Fibroblast of skin of right biceps (primary cell): ENCODE data around the gene PMS1.
A peak's percentile ranks its signal among the peaks of the same experiment; 100 is the strongest.
"Not testable (repeated sequence)": the region's sequence is repeated elsewhere in the genome, so short reads cannot be mapped to it uniquely, and the experiment has no call there.

Experiments
- DNase-seq: peaks from one replicate; pipeline ENCODE4 v3.0.0-alpha.2; 2013

Gene PMS1

DNA sequence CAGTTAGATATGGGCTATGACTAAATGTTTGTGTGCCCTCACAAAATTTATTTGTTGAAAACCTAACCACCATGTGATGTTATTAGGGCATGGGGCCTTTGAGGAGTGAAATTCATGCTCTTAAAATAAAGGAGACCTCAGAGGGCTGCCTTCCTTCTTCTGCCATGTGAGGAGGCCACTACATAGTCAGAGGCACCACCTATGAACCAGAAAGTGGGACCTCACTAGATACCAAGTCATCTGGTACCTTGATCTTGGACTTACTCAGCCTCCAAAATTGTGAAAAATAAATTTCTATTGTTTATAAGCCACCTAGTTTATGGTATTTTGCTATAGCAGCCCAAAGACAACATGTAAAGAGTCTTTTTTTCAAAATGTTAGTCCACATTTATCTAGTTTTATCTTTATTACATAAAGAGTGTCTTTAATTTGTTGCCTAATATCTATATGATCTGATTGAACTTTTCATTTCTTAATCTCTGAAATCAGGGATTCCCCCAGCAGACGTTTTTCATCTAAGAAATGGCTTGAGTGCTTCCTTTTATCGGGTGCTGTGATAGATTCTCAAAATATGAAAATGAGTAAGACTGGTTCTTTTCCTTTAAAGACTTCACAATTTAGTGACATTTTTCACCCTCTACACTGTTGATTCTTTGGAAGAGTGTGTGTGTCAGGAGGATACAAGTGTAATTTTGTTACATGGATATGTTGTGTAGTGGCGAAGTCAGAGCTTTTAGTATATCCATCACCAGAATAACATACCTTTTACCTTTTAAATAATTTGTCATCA is 34.2 kb downstream of the PMS1 start:
- no peak for DNase-seq

DNA sequence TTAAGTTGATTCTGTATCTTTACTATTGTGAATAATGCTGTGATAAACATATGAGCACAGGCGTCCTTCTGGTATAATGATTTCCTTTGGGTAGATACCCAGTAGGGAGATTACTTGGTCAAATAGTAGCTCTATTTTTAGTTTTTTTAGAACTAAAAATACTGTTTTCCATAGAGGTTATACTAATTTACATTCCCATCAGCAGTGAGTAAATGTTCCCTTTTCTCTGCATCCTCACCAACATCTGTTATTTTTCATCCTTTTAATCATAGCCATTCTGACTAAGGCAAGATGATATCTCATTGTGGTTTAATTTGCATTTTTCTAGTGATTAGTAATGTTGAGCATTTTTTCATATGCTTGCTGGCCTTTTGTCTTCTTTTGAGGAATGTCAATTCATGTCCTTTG is 35.1 kb downstream of the PMS1 start:
- DNase-seq: peak; percentile 84

DNA sequence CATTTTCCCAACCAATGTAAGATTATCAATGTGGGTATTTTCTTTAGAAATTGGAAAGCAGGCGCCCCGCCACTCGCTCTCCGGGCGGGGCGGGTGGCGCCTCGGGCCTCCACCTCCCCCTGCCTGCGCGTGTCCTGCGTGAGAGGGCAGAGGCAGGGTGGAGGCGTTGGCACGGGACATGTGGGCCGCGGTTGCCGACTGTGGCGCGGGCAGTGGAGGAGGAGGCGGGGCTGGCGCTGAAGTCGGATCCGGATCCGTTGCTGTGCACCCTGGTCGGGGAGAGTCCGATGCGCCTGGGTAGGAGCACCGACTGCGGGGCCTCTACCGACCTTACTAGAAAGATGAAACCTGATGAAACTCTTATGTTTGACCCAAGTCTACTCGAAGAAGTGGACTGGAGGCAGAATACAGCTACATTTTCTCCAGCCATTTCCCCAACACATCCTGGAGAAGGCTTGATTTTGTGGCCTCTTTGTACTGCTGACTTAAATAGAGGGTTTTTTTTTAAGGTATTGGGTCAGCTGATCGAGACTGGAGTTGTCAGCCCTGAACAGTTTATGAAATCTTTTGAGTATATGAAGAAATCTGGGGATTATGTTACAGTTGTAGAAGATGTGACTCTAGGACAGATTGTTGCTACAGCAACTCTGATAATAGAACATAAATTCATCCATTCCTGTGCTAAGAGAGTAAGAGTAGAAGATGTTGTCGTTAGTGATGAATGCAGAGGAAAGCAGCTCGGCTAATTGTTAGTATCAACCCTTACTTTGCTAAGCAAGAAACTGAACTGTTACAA is 37.9 kb downstream of the PMS1 start:
- peak; percentile 55 for DNase-seq

DNA sequence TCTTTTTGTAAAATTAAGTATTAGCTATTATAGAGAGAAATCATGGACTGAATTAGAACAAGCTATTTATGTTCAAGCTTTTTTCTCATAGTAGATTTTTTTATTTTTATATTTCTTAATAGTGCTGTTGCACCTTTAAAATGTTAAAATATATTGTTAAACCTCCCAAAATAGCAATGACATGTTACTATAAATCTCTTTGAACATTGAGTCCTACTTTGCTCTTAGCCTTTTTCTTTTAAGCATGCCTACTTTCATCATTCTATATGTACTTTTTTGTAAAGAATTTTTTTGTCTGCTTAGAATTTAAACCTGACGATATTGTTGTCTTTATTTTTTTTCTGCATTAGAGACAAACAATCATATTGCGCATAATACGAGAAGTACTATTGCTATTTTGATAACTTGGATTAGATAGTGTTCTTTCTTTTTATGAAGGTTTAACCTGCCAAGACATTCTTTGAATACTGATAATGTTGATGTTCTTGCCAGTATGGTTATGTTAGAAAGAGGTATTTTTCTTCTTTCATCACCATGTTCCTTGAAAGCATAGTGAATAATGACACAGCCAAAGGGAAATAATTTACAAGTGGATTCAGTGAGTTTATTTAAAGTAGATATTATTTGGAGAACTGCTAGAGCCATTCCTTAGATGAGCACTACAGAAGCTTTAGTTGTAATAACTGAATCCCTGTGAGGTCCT is 40.6 kb downstream of the PMS1 start:
- peak; percentile 6 for DNase-seq

DNA sequence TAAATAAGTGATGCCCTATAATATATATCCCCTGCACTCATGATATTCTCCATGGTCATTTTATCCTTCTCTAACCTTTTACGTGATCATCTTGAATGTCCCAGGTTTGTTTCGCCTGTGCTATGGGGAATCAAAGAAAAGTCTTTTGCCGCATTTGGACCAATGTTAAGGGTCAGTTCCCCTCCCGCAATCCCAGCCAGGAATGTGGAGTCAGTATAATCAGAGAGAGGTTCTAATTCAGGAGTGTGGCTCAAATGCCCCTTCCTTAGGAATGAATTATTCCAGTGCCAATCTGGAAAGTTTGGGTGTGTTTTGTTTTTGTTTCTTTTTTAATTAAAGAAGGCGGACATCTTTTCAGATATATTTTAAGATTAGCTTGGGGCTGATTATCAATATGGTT is 41.8 kb downstream of the PMS1 start:
- no peak for DNase-seq

DNA sequence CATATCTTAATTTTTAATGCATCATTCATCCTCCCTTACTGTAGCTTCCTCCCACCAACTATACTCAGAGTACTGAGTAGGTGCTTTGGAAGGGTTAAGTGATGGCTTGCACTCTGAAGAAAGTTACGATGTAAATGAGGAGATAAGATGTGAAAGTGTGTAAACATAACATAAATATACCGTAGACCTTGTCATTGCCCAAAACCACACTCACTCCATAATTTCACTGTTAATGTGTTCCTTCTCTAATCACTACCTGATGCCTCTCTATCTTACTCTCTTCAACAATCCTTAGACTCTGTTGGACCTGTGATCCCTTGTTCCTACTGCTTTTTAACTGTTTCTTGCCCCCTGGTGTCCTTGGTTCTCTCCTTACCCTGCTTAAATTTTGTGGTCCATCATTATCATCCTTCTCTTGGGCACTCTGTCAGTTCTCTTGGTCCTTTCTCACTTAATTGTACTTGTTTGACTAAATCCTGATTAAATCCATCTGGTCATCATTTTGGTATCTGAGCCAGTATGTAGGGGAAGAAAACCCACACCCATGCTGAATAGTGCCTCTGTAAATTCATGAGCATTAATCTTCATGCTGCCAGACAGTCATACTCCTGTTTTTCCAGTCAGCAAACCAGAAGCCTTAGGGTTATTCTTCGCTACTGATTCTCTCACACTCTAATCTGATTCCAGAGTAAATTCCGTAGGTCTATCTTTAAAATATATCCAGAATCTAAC is 45.0 kb downstream of the PMS1 start:
- peak; percentile 79 for DNase-seq

DNA sequence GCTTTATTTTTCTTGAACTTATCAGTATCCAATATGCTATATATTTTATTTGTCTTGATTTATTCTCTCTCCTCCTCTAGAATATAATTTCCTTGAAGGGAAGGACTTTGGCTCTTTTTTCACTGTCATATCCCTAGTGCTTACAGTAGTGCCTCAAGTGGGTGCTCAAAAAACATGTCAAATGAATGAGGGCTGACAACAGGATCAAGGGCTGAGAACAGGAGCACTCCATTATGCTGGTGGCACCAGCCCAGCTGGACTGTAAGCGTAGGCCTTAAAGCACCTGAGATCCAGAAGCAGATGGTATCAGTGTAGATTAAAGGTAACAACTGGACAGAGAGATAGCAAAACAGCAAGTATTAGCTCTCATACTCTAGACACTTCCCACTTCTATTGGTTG is 46.3 kb downstream of the PMS1 start:
- no peak for DNase-seq

DNA sequence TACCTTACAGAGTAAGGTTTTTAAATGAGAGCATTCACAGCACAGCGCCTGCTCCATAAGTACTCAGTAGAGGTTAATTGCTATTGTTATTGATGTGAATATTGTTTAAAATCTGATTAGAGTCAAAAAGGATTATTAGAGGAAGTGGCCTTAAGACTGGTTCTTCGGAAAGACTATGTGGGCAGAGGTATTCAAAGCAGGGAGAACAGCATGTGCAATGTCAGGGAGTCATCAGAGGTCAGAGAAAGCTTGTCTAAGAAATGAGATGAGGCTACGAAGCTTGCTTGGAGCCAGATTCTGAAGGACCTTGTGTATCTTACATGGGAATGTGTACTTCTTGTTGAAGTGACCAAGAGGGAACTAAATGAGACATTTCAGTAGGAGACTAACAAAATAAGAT is 49.8 kb downstream of the PMS1 start:
- DNase-seq: no peak

DNA sequence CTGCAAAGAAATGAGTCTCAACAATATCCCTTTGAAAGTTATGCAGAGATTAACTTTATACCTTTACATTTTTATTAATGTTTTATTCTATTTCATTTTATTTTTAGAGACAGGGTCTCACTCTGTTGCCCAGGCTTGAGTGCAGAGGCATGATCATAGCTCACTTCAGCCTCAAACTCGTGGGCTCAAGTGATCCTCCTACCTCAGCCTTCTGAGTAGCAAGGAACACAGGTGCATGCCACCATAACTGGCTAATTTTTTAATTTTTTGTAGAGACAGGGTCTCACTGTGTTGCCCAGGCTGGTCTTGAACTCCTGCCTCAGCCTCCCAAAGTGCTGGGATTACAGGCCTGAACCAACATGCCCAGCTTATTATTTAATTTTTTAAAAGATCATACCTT is 50.4 kb downstream of the PMS1 start:
- not testable (repeated sequence) for DNase-seq

DNA sequence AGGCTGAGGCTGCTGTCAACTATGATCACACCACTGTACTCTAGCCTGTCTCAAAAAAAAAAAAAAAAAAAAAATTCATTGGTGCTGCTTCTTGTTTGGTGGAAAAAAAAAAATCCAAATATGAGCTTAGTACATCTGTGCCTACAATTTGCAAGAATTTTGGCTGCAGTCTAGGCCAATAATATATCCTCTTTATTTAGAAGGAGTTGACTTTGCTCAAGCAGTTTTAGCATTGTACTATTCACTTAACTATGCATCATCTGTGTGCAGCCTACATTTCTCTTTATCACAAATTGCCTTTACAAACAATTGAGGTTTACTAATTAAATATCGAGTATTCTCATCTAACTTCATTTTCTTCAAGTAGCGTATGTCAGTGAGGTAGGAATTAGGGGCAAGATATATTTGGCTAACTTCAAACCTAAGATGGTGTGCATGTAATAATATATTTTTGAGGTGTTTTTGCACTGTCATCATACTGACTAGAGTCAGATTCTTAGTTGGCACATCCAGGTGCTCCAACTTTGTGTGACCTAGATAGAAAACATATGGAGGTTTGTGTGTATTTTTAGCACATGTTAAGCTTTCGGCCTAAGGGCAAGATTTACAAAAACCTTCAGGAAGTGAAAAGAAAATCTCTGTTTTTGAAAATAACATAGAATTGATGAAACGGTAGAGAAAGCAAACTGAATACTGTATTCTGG is 51.8 kb downstream of the PMS1 start:
- peak; percentile 13 for DNase-seq

DNA sequence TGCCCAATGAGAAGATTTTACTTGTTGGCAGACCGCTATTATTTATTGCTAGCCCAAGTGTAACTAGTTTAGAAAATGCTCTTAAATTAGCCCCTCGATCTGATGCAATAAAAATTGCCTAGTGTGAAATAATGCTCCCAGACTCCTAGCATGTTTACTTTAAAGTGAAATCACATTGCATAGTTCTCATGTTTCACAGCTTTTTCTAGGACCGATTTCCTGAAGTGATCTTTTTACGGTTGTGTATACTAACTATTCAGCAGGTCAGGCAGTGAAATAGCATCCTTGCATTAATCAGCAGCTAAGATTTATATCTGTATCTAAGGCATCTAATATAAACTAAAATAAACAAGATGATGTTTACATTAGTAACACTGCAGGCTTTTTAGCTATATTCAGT is 52.4 kb downstream of the PMS1 start:
- DNase-seq: peak; percentile 88

DNA sequence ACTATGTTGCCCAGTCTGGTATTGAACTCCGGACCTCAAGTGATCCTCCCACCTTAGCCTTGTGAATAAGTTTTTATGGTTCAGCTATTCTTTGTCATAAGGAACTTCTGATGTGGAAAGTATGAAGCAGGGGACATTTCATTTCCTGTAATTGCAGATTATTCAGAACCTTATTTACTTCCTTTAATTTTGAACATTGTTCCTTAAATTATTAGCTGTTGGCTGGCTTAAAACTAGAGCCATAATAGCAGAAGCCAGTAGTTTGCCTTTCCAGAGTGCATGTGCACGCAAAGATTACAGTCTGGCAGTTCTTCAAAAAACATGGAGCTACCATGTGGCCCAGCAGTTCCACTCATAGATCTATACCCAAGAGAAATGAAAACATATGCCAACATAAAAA is 53.1 kb downstream of the PMS1 start:
- DNase-seq: no peak

DNA sequence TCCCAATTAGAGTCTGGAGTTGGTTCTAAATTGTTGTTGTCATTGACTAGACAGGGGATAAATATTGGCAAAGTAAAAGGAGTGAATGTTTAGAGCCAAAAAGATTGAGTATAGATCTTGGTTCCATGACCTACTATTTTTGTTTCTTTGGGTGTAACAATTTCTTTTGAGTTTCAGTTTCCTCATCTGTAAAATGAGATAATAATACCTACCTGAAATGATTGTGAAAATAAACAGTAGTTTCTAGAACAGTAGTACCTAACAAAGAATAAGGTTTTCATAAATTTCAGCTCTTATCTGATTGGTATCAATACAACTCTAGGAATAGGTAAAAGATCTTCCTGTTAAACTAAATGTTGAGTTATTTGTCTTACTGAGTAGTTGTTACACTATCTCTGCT is 56.8 kb downstream of the PMS1 start:
- DNase-seq: no peak

DNA sequence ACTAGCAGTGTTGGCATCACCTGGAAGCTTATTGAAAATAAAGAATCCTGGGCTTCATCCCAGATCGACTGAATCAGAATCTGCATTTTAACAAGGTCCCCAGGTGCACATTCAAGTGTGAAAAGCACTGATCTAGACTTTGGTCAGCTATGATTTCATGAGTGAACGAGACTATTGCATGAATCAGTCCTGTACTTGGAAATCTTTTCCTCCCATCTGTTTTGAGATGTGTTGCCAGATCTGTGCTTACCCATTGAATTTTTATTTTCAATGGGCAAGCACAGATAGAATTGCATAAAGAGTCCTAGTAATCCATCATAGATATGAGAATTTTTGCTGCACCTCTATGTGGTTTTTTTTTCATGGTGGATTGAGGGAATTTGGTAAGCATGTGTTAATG is 64.0 kb downstream of the PMS1 start:
- DNase-seq: no peak

DNA sequence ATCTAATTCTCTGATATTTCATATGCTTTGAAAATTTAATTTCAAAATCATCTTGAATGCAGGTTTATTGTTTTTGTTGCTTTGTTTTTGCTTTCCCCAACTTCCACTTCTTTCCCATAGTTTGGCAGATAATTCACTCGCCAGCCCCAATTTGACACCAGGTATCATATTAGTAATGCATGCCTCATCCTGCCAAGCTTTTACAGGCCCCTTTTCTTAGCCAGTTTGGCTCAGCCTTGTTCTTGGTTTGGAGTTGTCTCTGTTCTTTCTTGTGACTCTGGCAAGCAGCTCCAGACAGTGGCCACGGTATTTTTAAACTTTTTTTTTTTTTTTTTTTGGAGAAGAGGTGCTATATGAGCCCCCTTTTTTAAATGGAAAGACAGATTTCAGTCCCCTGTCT is 65.3 kb downstream of the PMS1 start:
- DNase-seq: no peak

DNA sequence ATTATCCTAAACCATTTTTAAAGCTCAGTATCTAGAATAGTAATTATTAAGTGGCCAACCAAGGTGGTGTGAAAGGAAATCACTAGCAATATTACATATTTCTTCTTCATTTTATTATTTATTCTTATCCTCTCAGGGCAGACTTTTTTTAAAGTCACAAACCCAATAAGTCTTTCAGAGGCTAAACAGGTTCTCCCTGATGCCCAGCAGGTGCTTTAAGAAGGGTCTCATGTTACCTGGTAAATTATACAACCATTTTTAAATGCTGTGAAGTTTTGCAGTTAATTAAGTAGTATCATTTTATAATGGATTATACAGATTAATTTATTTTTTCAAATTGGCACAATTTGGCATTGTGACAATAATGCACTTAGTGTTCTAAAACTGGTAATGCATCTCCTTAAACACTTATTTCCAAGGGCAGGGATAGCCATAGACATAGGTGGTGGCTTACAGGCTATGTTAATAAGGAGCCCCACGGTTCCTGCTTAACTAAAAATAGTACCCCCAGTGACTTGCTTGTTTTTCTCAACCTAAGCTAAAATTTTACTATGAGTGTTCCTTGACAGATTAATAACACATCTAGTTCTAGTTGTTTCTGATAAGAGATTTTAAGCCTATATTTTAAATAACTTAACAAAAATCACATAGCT is 67.0 kb downstream of the PMS1 start:
- no peak for DNase-seq

DNA sequence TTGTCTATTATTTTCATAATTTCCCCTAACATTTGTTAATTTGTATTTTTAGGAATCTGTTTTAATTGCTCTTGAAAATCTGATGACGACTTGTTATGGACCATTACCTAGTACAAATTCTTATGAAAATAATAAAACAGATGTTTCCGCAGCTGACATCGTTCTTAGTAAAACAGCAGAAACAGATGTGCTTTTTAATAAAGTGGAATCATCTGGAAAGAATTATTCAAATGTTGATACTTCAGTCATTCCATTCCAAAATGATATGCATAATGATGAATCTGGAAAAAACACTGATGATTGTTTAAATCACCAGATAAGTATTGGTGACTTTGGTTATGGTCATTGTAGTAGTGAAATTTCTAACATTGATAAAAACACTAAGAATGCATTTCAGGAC is 69.9 kb downstream of the PMS1 start:
- peak; percentile 59 for DNase-seq

DNA sequence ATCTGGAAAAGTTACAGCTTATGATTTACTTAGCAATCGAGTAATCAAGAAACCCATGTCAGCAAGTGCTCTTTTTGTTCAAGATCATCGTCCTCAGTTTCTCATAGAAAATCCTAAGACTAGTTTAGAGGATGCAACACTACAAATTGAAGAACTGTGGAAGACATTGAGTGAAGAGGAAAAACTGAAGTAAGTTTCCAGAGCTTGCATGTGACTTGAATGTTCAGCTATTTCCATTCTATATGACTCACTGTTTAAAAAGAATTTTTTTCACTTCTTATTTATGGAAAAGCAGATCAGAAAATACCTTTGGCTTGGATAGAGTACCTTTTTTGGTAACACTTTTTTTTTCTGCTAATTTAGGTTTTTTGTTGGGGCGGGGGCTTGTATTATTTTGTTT is 70.7 kb downstream of the PMS1 start:
- DNase-seq: peak; percentile 58

DNA sequence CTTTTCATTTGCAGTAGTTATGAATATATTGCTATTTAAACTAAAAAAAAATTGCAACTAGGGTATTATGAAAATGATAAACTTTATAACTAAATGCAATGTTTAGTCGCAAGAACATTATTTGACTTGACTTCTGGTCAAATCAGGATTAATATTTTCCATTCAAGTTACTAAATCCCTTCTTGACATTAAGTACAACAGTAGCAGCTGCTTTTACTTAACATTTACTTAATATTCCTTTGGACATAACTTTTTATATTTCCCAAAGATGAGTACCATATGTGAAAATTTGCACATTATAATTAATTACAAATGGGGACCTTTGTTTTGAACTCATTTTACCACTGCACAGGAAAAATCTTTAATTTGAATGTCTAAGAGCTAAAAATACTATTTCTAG is 74.0 kb downstream of the PMS1 start:
- no peak for DNase-seq

DNA sequence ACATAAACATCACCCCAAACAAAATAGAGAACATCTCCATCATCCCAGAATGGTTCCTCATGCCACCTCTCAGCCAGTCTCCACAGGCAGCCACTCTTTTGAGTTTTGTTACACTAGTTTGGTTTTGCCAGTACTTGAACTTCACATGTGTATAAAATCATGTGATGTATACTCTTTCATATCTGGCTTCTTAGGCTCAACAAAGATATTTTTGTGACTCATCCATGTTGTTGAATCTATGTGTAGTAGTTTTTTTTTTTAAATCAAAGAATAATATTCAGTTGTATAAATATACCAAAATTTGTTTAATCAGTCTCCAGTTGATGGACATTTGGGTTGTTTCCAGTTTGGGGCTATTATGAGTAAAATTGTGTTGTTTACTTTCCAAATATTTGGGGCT is 75.9 kb downstream of the PMS1 start:
- DNase-seq: no peak

DNA sequence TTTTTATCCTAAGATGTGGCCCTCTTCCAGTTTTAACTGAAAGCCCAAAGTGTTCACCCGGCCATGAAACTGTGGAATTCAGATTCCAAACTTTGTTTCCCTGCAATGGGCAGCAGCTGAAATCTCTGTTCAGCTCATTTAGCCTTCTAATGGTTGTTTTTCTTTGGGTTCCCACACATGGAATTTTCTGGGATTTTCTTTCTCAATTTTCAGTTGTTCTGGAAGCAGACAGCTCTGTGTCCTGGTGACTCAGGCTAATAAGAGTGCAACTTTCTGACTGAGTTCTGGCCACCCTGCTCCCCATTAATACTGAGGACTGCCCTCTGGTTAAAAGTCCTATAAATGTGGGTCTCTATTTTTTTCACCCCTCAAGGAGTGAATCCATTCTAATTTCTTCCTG is 78.5 kb downstream of the PMS1 start:
- no peak for DNase-seq

DNA sequence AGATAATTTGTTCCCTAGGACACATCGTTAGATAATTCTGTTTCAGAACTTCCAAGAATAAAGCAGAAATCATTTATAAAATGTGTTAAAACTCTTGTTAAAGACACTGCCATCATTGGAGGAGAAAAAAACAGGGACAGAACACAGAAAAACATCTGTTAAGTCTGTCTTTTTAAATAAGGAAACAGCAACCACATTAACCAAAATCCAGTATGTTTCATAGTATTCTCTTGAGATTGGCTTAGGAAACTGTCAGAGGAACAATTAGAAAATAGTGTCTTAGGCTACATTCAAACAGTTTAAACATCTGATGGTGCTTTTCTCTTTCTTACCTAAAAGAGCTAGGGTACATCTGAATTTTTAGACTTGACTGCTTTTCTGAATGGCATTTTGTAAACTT is 81.6 kb downstream of the PMS1 start:
- DNase-seq: no peak
